Body of pancreas (tissue), 4 donors: ENCODE data around the gene CLUH. TPM values are rescaled to one million over a fixed set of nuclear protein-coding genes. Genes with fewer than 3 reads are reported as not detected.

Source experiments
- ATAC-seq: fragments of 150-250 bp; one replicate; pipeline ENCODE4 v1.9.1; 2016
- DNase-seq, 4 donors: peaks; one replicate each; pipeline ENCODE4 v3.0.0-alpha.2; 2019
- H3K27ac ChIP-seq, 4 donors: fragments of 200-600 bp; sonication (generic); 1 replicate in 3 of 4; 2 replicates in 1 of 4; pipeline versions ENCODE4 v1.5.1 to v1.6.1; 2016 to 2019; ENCODE audit warnings: mild to moderate bottlenecking in 1 of 4, mixed read lengths in 1 of 4, moderate library complexity in 1 of 4
- H3K27me3 ChIP-seq, 2 donors: fragments of 200-600 bp; sonication (generic); one replicate each; pipeline ENCODE4 v1.6.0; 2016; ENCODE audit warnings: mild to moderate bottlenecking in 1 of 2
- H3K36me3 ChIP-seq, 2 donors: fragments of 200-600 bp; sonication (generic); replicated peaks in 1 of 2; 2 replicates each; pipeline ENCODE4 v1.5.1; 2016; ENCODE audit warnings: low read depth in 2 of 2; ENCODE audit not compliant: insufficient read depth in 1 of 2
- H3K4me1 ChIP-seq: fragments of 200-600 bp; sonication (generic); one replicate; pipeline ENCODE4 v1.6.0; 2016
- H3K4me3 ChIP-seq, 2 donors: fragments of 200-600 bp; sonication (generic); 1 replicate in 1 of 2; 2 replicates in 1 of 2; pipeline ENCODE4 v1.5.1; 2016 to 2019
- H3K9me3 ChIP-seq, 3 donors: fragments of 200-600 bp; sonication (generic); 1 replicate in 2 of 3; 2 replicates in 1 of 3; pipeline ENCODE4 v1.5.1; 2016
- CTCF ChIP-seq, 7 experiments: fragments of 450-650 bp in 4 of 7; fragments of 200-600 bp in 3 of 7; sonication (generic) in 3 of 7; IDR thresholded peaks; one replicate each; pipeline ENCODE4 v1.5.1; 2016 to 2019; ENCODE audit warnings: antibody characterized with exemption in 7 of 7
- POLR2A ChIP-seq, 3 donors: fragments of 450-650 bp; IDR thresholded peaks; one replicate each; pipeline ENCODE4 v1.6.1; 2016; ENCODE audit warnings: antibody characterized with exemption in 3 of 3, mild to moderate bottlenecking in 2 of 3
- WGBS, 2 donors: methylation state at CpG; one replicate each; pipeline ENCODE4 v1.1.5; 2017; 5-methylcytosine and 5-hydroxymethylcytosine counted together
- intact Hi-C: fragments of 100-400 bp; cut with DNase I; formaldehyde crosslinking; loops from one replicate; pipeline ENCODE4 v1.15.1; 2023
- total RNA-seq, 2 donors: library from RNA; depleted of rRNA; stranded (reverse); fragments of >200 nt; gene quantifications; one replicate each; pipeline ENCODE4 v1.1.0, GENCODE V29; 2016

Gene CLUH
- total RNA-seq, 2 donors from 2014 or later = 53.2 to 167 TPM

- WGBS, 2 donors = 15 to 23% methylated on average over 11 of the region's 11 CpGs
- Histone ChIP-seq H3K27ac (no peak overlapping the region), H3K4me3 (no peak overlapping the region), H3K4me1 (peaks cover 4% of the 10 kb centered on the region), H3K36me3 (no peaks in the 10 kb centered on the region), H3K9me3 (no peaks in the 10 kb centered on the region), H3K27me3 (no peaks in the 10 kb centered on the region)
- ATAC-seq = no peak
- intact Hi-C loops = no loop called here
- no peak for DNase-seq
- TF ChIP-seq CTCF (IDR thresholded peaks at IDR 0.05) (no peak), POLR2A (IDR thresholded peaks at IDR 0.05) (no peak)
Observed at GRCh38 chr17:2745317-2746037, 33.9 kb upstream of the CLUH start.

- Histone ChIP-seq H3K36me3 (no peaks in the 10 kb centered on the region), H3K27me3 (no peaks in the 10 kb centered on the region), H3K4me3 (no peak overlapping the region), H3K27ac (no peak overlapping the region), H3K9me3 (no peaks in the 10 kb centered on the region), H3K4me1 (no peaks in the 10 kb centered on the region)
- DNase-seq = no peak
- no peak for TF ChIP-seq CTCF (IDR thresholded peaks at IDR 0.05)
- WGBS, 2 donors = 84 to 87% methylated on average over 15 of the region's 15 CpGs
- no peak for ATAC-seq
- intact Hi-C loops = no loop called here
Observed at GRCh38 chr17:2737693-2738092, 26.1 kb upstream of the CLUH start.

GRCh38 chr17:2736956-2737355 is 25.4 kb upstream of the CLUH start:
- Histone ChIP-seq H3K36me3 (no peaks in the 10 kb centered on the region), H3K27me3 (no peaks in the 10 kb centered on the region), H3K4me3 (no peak overlapping the region), H3K4me1 (no peaks in the 10 kb centered on the region), H3K27ac (no peak overlapping the region), H3K9me3 (no peaks in the 10 kb centered on the region)
- TF ChIP-seq POLR2A (IDR thresholded peaks at IDR 0.05) (no peak), CTCF (IDR thresholded peaks at IDR 0.05) (no peak)
- WGBS, 2 donors = 70 to 72% methylated on average over 3 of the region's 3 CpGs
- intact Hi-C loops = no loop called here
- DNase-seq (no peak), ATAC-seq (no peak)

GRCh38 chr17:2735896-2736295 is 24.3 kb upstream of the CLUH start:
- Histone ChIP-seq H3K4me3 (no peak overlapping the region), H3K4me1 (no peaks in the 10 kb centered on the region), H3K27ac (no peak overlapping the region), H3K27me3 (no peaks in the 10 kb centered on the region), H3K9me3 (no peaks in the 10 kb centered on the region), H3K36me3 (no peaks in the 10 kb centered on the region)
- ATAC-seq (no peak), DNase-seq (no peak)
- WGBS, 2 donors = 56 to 76% methylated on average over 4 to 5 of the region's 5 CpGs
- no peak for TF ChIP-seq CTCF (IDR thresholded peaks at IDR 0.05)
- TF ChIP-seq POLR2A (IDR thresholded peaks at IDR 0.05) = no peak
- intact Hi-C loops = no loop called here

- H3K4me1 ChIP-seq = no peaks in the 10 kb centered on the region
- TF ChIP-seq CTCF (IDR thresholded peaks at IDR 0.05) = no peak
- H3K27ac ChIP-seq = no peak overlapping the region
- H3K36me3 ChIP-seq = no peaks in the 10 kb centered on the region
- H3K4me3 ChIP-seq = no peak overlapping the region
- no peaks in the 10 kb centered on the region for H3K9me3 ChIP-seq
- no peaks in the 10 kb centered on the region for H3K27me3 ChIP-seq
- no peak for ATAC-seq
- DNase-seq = peak in 3 of 4 donors; percentile 24 to 28 (median 26)
- intact Hi-C loops = no loop called here
- 78 to 80% methylated on average over 6 to 10 of the region's 10 CpGs for WGBS, 2 donors
Observed at GRCh38 chr17:2734939-2735338, 23.4 kb upstream of the CLUH start.
